HG03139 (cell line): Measurements from ENCODE around the gene AMN1.
"Not testable (repeated sequence)": the region's sequence is repeated elsewhere in the genome, so short reads cannot be mapped to it uniquely, and the experiment has no call there.

Source experiments
- ATAC-seq: cut with Tn5 transposase; IDR thresholded peaks from one replicate; pipeline ENCODE4 v1.9.1; 2021; ENCODE audit not compliant: unreplicated experiment

The AMN1 gene

DNA sequence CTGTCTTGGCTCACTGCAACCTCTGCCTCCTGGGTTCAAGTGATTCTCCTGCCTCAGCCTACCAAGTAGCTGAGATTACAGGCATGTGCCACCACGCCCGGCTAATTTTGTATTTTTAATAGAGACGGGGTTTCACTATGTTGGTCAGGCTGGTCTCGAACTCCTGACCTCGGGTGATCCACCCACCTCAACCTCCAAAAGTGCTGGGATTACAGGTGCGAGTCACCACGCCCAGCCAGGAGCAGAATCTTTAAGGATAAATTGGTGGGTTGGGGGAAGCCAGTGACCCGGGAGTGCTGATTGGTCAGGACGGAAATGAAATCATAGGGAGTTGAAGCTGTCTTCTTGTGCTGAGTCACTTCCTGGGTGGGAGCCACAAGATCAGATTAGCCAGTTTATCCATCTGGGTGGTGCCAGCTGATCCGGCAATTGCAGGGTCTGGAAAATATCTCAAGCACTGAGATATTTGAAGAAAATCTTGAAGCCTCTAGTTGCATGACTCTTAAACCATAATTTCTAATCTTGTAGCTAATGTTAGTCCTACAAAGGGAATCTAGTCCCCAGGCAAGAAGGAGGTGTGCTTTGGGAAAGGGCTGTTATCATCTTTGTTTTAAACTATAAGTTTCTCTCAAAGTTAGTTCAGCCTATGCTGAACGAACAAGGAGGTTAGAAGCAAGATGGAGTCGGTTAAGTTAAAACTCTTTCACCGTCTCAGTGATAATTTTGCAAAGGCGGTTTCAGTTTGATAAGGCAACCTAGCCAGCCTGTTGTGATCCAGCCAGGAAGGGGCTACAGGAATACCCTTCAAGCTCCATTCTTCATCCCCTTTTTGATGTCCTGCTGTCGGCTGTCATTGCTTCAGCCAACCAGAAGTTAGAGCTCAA is 5.0 kb upstream of the AMN1 start:
- not testable (repeated sequence) for ATAC-seq

DNA sequence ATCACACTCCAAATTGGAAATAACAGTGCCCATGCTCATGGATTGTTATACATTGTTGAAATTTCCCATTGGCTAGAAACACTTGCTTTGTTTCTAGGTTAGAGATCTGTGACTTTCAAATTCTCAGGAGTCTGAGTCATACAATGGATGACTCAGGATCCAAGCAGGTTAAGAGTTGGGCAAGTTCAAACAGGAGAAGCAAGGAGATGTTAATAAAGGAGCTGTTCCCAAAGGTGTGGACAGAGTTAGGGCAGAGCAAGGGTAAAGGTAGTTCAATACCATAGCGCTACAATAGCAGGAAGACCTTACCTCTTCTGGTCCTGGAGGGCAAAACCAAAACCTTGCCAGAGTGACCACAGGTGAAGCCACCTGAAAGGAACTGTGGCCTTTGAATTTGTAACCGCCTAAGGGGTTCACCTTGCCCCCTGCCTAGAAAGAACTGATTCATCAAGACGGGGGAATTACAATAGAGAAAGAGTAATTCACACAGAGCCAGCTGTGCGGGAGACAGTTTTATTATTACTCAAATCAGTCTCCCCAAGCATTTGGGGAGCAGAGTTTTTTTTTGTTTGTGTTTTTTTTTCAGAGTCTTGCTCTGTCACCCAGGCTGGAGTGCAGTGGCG is 4.2 kb upstream of the AMN1 start:
- ATAC-seq, result no peak

DNA sequence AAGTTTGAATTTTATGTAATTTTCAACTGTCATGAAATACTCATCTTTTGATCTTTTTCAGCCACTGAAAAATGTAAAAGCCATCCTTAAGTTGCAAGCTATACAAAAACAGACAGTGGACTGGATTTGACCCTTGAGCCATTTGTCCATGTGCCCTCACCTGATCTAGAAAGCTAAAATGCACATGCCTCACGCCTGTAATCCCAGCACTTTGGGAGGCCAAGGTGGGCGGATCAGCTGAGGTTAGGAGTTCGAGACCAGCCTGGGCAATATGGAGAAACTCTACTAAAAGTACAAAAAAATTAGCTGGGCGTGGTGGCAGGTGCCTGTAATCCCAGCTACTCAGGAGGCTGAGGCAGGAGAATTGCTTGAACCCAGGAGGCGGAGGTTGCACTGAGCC is 2.4 kb upstream of the AMN1 start:
- ATAC-seq, result not testable (repeated sequence)

DNA sequence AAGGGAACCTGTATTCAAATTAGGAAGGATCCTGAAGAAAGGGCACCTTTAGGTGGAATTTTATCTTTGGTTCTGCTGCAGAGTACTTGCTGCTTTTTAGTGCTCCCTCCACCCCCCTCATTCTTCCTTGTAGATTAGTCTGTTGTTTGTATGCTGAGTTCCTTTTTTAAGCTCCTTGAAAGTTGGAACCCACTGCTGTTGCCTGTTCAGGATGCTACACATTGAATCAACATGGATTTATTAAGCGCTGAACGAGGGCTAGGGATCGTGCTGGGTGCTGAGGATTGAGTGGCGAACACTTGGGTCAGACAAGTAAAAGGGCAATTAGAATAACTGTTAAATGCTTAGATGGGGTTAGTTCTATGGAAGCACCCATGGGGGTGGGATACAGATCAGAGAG is 884 bp upstream of the AMN1 start:
- ATAC-seq, result no peak

DNA sequence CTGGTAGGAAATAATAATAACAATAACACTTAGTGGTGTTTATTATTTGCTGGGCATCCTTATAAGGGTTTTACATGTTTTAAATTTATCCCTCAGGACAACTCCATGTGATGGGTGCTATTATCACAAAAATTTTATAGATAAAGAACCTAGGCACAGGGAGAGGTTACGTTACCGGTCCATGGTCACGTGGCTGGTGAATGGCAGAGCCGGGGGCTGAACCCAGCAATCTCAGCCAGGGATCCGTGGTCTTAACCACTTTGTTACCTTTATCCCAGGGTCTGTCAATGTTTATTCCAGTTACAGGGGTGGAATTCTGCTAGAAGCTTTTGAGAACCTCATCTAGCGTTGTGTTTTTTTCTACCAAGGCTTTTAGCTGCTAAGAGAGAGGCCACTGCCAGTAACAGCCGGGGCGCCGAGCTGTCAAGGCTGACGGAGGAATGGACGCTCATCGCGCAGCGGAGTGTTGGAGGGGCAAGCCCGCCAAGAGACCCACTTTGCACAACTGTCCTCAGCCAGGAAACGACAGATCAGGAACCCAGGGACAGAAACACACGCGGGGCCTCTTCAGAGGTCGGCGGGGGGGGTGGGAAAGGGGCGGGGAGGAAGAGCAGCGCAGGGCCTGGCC is 418 bp downstream of the AMN1 start:
- ATAC-seq, result peak; percentile 10

DNA sequence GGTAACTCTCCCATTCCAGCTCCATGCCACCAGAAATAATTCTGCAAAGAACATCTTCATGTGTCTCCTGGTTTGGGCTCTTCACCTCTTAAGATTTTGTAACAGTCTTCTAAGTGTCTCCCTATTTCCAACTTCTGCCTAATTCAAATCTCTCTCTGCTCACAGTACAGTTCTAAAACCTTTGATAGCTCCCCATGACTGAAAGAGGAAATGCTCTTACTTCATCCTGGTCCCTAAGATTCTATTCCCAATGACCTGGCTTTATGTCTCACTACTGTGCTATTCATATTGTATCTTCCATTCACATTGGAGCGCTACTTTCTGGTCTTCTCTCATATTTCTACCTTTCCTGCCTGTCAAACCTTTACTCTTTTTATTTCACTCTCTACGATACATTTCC is 1.6 kb downstream of the AMN1 start:
- no peak for ATAC-seq

DNA sequence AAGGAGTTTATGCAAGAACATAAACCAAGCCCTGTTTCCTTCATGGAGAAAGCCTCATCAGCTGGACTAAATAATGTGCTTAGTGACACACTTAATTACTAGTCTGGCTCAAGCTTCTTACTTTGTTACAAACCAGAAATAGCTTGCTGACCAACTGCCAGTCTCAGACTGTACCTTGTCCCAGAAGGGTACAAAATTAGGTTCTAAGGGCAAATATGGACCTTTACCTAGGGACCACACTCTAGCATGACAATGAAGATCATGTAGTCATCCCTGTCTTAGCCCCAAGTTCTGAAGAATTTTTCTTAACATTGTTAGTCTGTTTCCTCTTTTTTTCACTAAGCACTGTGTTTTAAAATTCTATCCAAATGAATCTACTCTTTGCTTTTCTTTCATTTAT is 2.2 kb downstream of the AMN1 start:
- ATAC-seq, result no peak

DNA sequence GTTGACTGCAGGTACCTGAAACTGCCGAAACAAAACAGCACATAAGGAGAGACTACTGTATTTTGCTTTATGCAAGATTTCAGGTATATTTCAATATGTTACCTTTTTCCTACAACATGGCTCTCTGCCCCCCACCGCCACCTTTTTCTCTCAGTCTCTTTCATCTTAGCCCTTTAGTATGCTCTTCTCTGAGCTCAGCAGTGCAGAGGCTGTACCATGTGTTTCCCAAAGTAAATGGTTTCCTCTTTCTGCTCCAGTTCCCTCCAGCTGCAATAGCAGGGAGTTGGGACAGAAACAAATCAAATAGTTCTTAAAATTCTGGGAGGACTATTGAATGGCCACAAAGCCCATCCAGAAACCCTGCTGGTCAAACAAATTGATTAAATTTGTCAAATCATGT is 4.3 kb downstream of the AMN1 start:
- no peak for ATAC-seq

DNA sequence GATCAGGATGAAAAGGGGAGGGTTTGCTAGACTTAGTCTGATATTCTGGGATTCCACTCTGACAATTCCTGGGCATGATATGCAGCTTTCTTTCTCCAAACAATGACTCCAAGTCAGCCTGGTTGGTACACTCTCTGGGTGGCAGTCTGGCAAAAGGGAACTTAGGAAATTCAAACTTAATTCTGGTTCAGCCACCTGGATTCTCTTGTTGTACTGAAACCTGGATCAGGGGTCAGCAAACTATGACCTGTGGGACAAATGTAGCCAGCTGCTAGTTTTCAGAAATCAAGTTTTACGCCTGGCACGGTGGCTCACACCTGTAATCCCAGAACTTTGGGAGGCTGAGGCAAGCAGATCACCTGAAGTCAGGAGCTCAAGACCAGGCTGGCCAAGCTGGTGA is 6.2 kb downstream of the AMN1 start:
- ATAC-seq, result no peak

DNA sequence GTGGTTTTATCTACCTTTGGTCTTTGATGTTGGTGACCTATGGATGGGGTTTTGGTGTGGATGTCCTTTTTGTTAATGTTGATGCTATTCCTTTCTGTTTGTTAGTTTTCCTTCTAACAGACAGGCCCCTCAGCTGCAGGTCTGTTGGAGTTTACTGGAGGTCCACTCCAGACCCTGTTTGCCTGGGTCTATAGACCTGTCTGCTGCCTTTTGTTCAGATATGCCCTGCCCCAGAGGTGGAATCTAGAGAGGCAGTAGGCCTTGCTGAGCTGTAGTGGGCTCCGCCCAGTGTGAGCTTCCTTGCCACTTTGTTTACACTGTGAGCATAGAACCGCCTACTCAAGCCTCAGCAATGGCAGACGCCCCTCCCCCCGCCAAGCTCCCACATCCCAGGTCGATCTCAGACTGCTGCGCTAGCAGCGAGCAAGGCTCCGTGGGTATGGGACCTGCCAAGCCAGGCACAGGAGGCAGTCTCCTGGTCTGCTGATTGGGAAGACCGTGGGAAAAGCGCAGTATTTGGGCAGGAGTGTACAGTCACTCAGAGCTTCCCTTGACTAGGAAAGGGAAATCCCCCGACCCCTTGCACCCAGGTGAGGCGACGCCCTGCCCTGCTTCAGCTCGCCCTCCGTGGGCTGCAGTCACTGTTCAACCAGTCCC is 10.2 kb downstream of the AMN1 start:
- not testable (repeated sequence) for ATAC-seq

DNA sequence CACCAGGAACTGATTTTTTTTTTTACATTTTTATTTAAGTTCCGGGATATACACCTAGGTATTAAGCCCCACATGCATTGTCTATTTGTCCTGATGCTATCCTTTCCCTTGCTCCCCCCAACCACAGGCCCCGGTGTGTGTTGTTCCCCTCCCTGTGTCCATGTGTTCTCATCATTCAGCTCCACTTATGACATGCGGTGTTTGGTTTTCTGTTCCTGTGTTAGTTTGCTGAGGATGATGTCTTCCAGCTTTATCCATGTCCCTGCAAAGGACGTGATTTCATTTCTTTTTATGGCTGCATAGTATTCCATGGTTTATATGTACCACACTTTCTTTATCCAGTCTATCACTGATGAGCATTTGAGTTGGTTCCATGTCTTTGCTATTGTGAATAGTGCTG is 11.8 kb downstream of the AMN1 start:
- ATAC-seq, result not testable (repeated sequence)

DNA sequence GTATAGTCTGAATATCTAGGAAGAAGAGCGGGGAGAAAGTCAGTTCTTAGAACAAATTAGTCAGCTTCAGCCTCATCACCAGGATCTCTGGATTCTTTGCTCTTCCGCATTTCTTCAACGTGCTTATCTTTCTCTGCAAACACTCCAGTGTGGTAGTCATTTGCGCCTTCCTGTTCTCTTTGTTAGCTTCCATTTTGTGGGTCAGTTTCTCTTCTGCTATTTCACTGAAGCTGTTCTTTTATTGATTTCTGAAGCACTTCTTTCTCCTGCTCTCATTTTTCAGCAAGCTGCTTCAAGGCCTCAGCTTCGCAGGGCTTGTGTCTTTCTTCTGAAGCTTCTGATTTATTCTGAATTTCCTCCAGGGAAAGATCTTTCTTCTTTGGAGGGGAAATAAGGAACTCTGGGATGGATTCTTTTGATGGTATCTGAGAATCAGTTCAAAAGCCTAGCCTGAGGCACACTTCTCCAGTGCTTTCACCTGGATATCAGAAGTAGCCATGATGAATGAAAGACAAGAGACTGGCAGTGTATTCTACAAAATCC is 13.5 kb downstream of the AMN1 start:
- peak; percentile 71 for ATAC-seq

DNA sequence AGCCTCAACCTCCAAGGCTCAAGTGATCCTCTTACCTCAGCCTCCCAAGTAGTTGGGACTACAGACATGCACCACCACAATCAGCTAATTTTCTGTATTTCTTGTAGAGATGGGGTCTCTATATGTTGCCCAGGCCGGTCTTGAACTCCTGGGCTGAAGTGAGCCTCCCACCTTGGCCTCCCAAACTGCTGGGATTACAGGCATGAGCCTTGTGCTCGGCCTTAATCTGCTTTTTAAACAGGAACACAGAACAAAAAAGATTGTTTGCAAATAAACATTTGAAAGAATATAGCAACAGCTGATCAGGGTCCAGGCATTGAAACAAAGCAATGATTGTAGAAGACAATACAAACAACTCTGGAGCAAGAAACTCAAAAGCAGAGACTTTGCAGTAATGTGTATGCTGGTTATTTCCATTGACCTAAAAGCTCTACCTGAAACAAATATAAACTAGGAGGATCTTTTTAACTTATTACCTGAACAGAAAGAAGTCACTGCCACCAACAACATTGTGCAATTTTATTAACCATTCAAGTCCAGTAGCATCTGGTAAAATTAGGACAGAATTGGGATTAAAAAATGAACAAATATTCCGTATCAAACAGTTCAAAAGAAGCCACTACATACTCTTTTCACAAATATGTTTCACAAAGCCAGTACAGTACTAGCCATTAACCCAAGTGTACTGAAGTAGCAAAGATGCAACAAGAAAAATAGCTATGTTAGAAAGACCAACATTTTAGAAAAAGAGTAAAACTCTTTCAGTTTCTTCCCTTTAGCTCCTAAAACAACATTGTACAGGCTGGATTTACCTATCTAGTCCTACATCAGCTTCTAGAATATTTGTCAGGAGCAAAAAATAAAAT is 14.2 kb downstream of the AMN1 start:
- peak; percentile 19 for ATAC-seq

DNA sequence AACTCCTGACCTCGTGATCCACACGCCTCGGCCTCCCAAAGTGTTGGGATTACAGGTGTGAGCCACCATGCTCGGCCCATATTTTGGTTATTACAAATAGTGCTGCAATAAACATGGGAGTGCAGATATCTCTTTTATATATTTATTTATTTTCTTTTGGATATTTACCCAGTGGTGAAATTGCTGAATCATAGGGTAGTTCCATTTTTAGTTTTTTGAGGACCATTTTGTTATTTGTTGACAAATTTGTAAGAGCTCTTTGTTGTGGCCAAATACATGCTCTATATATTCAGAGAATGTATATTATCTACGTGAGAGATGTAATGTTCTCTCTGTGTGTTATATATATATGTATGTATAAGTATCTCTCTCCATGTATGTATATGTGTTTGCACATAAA is 15.9 kb downstream of the AMN1 start:
- ATAC-seq, result no peak

DNA sequence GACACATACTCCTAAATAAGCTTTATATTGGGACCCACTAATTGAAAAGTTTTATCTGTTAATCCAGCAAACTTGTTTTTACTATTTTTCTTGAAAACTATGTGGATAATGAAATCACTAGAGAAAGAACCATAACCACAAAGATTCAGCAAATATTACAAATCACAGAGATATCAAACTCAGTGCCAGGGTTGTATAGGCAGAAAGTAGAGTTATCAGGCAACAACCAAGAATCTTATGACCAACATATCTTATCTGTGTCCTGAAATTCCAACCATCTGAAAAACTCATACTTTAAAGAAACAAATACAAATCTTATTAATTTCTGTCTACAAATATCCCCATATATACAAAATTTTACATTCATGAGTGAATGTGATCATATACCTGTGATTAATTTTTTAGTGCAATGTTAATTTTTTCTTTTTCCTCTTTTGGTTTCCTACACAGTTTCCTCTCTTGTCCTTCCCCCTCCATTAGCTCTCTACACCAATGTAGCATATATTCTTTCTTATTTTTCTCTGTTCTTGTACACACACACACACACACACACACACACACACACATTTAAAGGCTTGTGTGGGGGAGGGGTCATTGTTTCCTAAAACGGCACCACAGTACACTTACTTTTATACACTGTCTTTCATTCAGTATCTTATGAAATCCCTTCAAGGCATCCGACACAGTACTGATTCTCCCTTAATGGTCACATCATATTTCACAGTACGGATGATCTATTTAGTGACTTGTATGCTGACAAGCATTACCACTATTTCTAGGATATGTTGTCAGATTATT is 18.6 kb downstream of the AMN1 start:
- no peak for ATAC-seq

DNA sequence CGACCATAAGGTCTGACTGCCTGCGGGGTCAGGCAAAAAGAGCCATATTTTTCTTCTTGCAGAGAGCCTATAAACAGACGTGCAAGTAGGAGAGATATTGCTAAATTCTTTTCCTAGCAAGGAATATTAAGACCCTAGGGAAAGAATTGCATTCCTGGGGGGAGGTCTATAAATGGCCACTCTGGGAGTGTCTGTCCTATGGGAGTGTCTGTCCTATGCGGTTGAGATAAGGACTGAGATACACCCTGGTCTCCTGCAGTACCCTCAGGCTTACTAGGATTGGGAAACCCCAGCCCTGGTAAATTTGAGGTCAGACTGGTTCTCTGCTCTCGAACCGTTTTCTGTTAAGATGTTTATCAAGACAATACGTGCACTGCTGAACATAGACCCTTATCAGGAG is 20.7 kb downstream of the AMN1 start:
- not testable (repeated sequence) for ATAC-seq

DNA sequence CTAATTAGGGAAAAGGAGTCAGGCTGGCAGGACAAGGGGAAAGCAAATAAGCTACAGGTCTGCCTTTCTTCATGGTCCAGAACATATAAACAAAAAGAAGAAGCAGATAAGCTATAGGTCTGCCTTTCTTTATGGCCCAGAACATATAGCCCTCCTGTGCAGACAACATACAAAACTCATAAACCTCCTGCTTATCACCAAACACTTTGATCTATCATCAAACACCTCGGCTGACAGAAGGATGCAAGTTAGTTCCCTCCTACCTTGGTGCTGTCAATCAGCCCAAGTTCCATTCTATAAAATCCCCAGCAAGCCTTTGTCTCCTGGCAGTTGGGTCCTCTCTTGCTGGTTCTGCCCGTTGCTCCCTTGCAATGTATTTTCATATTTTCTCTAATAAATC is 23.2 kb downstream of the AMN1 start:
- ATAC-seq, result no peak

DNA sequence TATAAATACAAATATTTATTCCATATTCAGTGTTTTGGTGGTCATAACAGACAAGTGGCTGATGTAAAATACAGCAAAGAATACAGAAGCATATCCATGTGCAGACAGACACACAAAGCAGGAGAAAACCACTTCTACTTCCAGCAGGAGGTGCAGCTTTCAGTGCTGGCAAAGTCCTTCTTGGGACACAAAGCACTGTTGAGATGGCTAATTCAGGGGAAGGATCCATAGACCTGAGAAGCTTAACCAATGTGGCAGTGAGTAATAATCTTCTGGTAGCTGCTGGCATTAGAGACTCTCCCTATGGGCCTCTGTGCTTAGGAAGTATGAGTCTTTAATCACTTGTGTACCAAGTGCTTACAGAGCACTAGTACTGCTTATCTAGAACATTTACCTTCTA is 26.8 kb downstream of the AMN1 start:
- no peak for ATAC-seq

DNA sequence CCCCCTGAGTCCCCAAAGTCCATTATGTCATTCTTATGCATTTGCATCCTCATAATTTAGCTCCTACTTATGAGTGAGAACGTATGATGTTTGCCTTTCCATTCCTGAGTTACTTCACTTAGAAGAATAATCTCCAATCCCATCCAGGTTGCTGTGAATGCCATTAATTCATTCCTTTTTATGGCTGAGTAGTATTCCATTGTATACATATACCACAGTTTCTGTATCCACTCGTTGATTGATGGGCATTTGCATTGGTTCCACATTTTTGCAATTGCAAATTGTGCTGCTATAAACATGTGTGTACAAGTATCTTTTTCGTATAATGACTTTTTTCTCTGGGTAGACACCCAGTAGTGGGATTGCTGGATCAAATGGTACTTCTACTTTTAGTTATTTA is 38.9 kb downstream of the AMN1 start:
- not testable (repeated sequence) for ATAC-seq

DNA sequence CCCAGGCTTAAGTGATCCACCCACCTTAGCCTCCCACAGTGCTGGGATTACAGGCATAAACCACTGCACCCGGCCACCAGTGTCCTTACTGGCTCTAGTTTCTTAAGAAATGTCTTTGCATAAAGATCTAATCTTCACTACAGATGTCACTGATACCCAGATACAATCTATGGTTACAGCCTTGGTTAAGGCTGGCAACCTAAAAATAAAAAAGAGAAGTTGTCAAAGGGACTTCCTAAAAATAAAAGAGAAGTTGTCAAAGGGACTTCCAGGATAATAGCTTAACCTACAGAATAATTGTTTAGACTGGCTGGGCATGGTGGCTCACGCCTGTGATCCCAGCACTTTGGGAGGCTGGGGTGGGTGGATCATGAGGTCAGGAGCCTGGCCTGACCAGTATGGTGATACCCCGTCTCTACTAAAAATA is 41.7 kb downstream of the AMN1 start:
- no peak for ATAC-seq
